Astrocyte (in vitro differentiated cells and primary cell): ENCODE results near the gene TRIM9. TPM values are rescaled to one million over a fixed set of nuclear protein-coding genes. Genes with fewer than 3 reads are reported as not detected.

Source experiments
- DNase-seq: peaks from one replicate; pipeline ENCODE4 v3.0.0-alpha.2; 2010; ENCODE audit warnings: low read depth
- FAIRE-seq: peaks from 2 replicates; lab custom pipeline; 2011; peaks lifted over from hg19 to GRCh38; lab: Jason Lieb, UNC
- H2AFZ ChIP-seq: 2 replicates; pipeline ENCODE4 v1.6.0; 2012; ENCODE audit warnings: low read depth, low read length, inconsistent platforms
- H3K27ac ChIP-seq: 2 replicates; pipeline ENCODE4 v1.5.1; 2011; ENCODE audit warnings: low read depth, low read length, inconsistent platforms
- H3K27me3 ChIP-seq: 2 replicates; pipeline ENCODE4 v1.6.0; 2011; ENCODE audit warnings: low read length, inconsistent platforms; ENCODE audit not compliant: insufficient read depth
- H3K36me3 ChIP-seq: 2 replicates; pipeline ENCODE4 v1.5.1; 2011; ENCODE audit warnings: low read length, inconsistent platforms; ENCODE audit not compliant: insufficient read depth
- H3K4me1 ChIP-seq: 2 replicates; pipeline ENCODE4 v1.5.1; 2011; ENCODE audit warnings: low read length, inconsistent platforms; ENCODE audit not compliant: insufficient read depth
- H3K4me2 ChIP-seq: 2 replicates; pipeline ENCODE4 v1.6.0; 2012; ENCODE audit warnings: low read length, inconsistent platforms
- H3K4me3 ChIP-seq: 2 replicates; pipeline ENCODE4 v1.5.1; 2011; ENCODE audit warnings: low read depth, mild to moderate bottlenecking, low read length, inconsistent platforms; ENCODE audit not compliant: insufficient read depth
- H3K79me2 ChIP-seq: 2 replicates; pipeline ENCODE4 v1.6.0; 2012; ENCODE audit warnings: mild to moderate bottlenecking, low read length, inconsistent platforms; ENCODE audit not compliant: insufficient read depth
- H3K9ac ChIP-seq: 2 replicates; pipeline ENCODE4 v1.6.0; 2012; ENCODE audit warnings: mild to moderate bottlenecking, low read length, inconsistent platforms
- H3K9me3 ChIP-seq: 2 replicates; pipeline ENCODE4 v1.5.1; 2012; ENCODE audit warnings: low read depth, mild to moderate bottlenecking, low read length, inconsistent platforms; ENCODE audit not compliant: insufficient read depth
- H4K20me1 ChIP-seq: 2 replicates; pipeline ENCODE4 v1.6.0; 2012; ENCODE audit warnings: low read length, inconsistent platforms; ENCODE audit not compliant: insufficient read depth
- H3K27ac Mint-ChIP-seq: one replicate; pipeline ENCODE4 v1.8.0; 2021; ENCODE audit warnings: mild to moderate bottlenecking, mixed read lengths; ENCODE audit not compliant: unreplicated experiment
- H3K27me3 Mint-ChIP-seq: one replicate; pipeline ENCODE4 v1.8.0; 2021; ENCODE audit warnings: low read depth, mixed read lengths; ENCODE audit not compliant: unreplicated experiment
- H3K36me3 Mint-ChIP-seq: one replicate; pipeline ENCODE4 v1.8.0; 2021; ENCODE audit warnings: low read depth, mixed read lengths; ENCODE audit not compliant: unreplicated experiment
- H3K4me1 Mint-ChIP-seq: one replicate; pipeline ENCODE4 v1.8.0; 2021; ENCODE audit warnings: low read depth, mixed read lengths; ENCODE audit not compliant: unreplicated experiment
- H3K4me3 Mint-ChIP-seq: one replicate; pipeline ENCODE4 v1.8.0; 2021; ENCODE audit warnings: mild to moderate bottlenecking, moderate library complexity, mixed read lengths; ENCODE audit not compliant: unreplicated experiment
- H3K9me3 Mint-ChIP-seq: one replicate; pipeline ENCODE4 v1.8.0; 2021; ENCODE audit warnings: mild to moderate bottlenecking, mixed read lengths; ENCODE audit not compliant: unreplicated experiment
- EZH2 ChIP-seq: IDR thresholded peaks from 2 replicates; pipeline ENCODE4 v1.6.1; 2012; ENCODE audit warnings: mild to moderate bottlenecking, low read length, inconsistent platforms; ENCODE audit not compliant: insufficient read depth
- total RNA-seq: library from RNA; stranded (reverse); gene quantifications from 2 replicates; pipeline ENCODE4 v1.2.1, GENCODE V29; 2021
- TF ChIP-seq, protein P1 (sequence below): IDR thresholded peaks from 2 replicates; pipeline ENCODE4 v1.5.1; 2011; ENCODE audit warnings: low read depth, mild to moderate bottlenecking, inconsistent platforms, low read length, moderate library complexity; ENCODE audit not compliant: insufficient read depth

The TRIM9 gene
- total RNA-seq, 1 donor from 2014 or later: 4.7 TPM

DNA sequence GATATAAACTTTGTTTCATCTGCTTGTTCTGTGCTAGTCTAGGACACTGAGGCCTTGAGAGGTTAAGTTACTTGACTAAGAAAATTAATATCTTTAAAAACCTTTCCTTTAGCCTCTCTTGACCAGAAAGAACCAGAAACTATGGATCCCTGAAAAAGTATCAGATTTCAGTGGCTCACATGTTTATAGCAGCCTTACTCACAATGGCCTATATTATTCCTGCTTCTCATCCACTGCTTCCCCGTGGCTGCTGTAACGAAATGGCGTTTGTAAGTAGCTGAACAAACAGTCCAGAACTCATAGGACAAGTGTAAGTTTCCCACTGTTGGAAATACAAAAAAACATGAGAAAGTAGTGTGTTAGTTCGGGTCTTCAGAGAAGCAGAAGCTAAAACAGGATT is 147.5 kb downstream of the TRIM9 start:
- no peak overlapping the region for H3K9ac ChIP-seq
- no peaks in the 10 kb centered on the region for H4K20me1 ChIP-seq
- H3K27me3 ChIP-seq: no peaks in the 10 kb centered on the region
- no peak overlapping the region for H3K4me2 ChIP-seq
- no peaks in the 10 kb centered on the region for H3K9me3 ChIP-seq
- FAIRE-seq (no peak), DNase-seq (no peak)
- H3K4me1 ChIP-seq: peaks cover 11% of the 10 kb centered on the region
- TF ChIP-seq, protein P1, sequence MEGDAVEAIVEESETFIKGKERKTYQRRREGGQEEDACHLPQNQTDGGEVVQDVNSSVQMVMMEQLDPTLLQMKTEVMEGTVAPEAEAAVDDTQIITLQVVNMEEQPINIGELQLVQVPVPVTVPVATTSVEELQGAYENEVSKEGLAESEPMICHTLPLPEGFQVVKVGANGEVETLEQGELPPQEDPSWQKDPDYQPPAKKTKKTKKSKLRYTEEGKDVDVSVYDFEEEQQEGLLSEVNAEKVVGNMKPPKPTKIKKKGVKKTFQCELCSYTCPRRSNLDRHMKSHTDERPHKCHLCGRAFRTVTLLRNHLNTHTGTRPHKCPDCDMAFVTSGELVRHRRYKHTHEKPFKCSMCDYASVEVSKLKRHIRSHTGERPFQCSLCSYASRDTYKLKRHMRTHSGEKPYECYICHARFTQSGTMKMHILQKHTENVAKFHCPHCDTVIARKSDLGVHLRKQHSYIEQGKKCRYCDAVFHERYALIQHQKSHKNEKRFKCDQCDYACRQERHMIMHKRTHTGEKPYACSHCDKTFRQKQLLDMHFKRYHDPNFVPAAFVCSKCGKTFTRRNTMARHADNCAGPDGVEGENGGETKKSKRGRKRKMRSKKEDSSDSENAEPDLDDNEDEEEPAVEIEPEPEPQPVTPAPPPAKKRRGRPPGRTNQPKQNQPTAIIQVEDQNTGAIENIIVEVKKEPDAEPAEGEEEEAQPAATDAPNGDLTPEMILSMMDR: no peak
- TF ChIP-seq EZH2: no peak
- no peaks in the 10 kb centered on the region for H3K79me2 ChIP-seq
- no peak overlapping the region for H2AFZ ChIP-seq
- H3K36me3 Mint-ChIP-seq: no peaks in the 10 kb centered on the region
- no peaks in the 10 kb centered on the region for H3K27me3 Mint-ChIP-seq
- H3K4me1 Mint-ChIP-seq: peaks cover 16% of the 10 kb centered on the region
- H3K4me3 Mint-ChIP-seq: no peak overlapping the region
- H3K27ac ChIP-seq: no peak overlapping the region
- peaks cover 3% of the 10 kb centered on the region for H3K9me3 Mint-ChIP-seq
- H3K27ac Mint-ChIP-seq: no peak overlapping the region
- no peaks in the 10 kb centered on the region for H3K36me3 ChIP-seq
- H3K4me3 ChIP-seq: no peak overlapping the region

DNA sequence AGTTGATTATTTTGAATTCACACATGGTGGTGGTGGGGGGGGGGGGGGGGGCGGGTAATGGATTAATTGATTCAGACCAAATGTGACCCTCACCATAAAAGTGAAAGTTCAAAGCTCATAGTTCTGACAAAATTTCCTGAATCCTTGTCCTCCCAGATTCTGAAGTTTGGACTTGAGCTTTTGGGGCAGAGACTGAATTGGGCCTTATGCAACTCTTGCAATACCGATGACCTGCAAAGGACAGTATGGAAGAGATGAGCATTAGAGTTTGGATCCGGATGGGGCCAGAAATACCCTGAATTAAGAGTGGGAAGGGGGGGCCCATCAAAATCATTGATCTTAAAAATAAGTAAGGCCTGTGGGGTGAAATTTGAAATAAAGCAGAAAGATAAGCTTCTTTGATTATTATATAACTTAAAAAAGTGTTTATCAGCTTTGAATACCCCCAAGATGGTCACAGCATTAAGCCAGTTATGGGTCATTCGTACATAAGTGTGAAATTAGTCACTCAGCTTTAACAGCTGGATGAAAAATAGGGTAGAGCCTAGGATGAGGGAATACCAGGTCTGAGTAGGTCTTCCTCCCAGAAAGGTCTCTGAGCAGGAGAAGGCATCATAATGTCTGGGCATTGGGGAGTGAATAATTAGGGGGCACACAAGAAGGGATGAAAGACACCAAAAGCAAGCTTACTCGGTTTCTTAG is 148.5 kb downstream of the TRIM9 start:
- no peak overlapping the region for H3K9ac ChIP-seq
- H3K9me3 ChIP-seq: no peaks in the 10 kb centered on the region
- Mint-ChIP-seq H3K36me3 (no peaks in the 10 kb centered on the region), H3K27ac (no peak overlapping the region), H3K9me3 (peaks cover 3% of the 10 kb centered on the region), H3K4me1 (peaks cover 18% of the 10 kb centered on the region), H3K27me3 (no peaks in the 10 kb centered on the region), H3K4me3 (peak overlapping the region; percentile 29)
- no peaks in the 10 kb centered on the region for H4K20me1 ChIP-seq
- H3K4me1 ChIP-seq: peaks cover 11% of the 10 kb centered on the region
- DNase-seq (no peak), FAIRE-seq (no peak)
- no peak overlapping the region for H3K27ac ChIP-seq
- TF ChIP-seq, protein P1: no peak
- TF ChIP-seq EZH2: no peak
- H3K79me2 ChIP-seq: no peaks in the 10 kb centered on the region
- H3K27me3 ChIP-seq: no peaks in the 10 kb centered on the region
- no peak overlapping the region for H3K4me2 ChIP-seq
- H3K4me3 ChIP-seq: no peak overlapping the region
- H2AFZ ChIP-seq: no peak overlapping the region
- no peaks in the 10 kb centered on the region for H3K36me3 ChIP-seq
